ENCODE data around the gene VAMP4.
"Not testable (repeated sequence)": the region's sequence is repeated elsewhere in the genome, so short reads cannot be mapped to it uniquely, and the experiment has no call there.

VAMP4 gene

DNA sequence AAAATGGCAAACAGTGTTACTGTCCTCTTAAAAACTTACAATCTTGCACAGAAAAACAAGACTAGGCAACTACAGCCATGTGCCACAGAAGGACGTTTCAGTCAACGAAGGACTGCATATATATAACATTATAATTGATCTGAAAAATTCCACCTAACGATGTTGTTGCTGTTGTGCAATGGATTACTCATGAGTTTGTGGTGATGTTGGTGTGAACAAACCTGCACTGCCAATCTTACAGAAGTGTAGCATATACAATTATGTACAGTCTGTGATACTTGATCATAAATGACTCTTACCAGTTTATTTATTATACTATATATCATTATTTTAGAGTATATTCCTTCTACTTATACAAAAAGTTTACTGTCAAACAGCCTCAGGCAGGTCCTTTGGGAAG, 6.8 kb upstream of the VAMP4 start:
- no peak for DNase-seq

DNA sequence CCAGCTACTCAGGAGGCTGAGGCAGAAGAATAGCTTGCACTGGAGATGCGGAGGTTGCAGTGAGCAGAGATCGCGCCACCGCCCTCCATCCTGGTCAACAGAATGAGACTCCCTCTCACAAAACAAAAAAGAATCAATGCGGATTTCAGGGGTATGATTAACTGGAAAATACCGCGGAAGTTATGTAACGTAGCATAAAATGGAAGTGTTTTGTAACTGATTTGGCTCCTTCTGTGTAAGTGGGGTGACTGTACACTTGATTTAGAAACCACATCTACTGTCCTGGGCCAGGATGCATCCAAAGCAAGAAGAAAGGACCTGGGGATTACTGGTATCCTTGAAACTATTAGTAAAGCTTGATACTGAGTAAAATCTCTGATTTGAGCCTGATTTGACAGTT, 3.1 kb upstream of the VAMP4 start:
- DNase-seq: no peak

- no peak for DNase-seq
Observed at GRCh38 chr1:171743081-171743870, 1.4 kb upstream of the VAMP4 start.

DNA sequence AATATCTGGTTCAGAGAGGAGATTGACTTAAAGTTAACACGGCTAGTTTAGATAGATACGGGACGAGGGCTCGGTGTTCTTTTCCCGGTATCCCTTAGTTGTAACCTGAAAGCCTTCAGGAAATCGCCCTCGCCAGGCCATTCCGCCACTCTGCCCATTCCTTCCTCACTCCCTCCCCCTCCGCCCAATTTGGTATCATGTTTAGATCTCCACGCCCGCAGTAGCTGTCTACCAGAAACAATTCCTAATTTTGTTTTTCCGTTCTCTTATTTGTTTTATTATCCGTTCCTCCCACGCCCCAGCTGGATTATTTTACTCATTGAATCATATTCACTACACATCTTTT, 685 bp upstream of the VAMP4 start:
- DNase-seq: no peak

GRCh38 chr1:171740987-171741871, 636 bp downstream of the VAMP4 start:
- peak; percentile 17 to 23 for DNase-seq

DNA sequence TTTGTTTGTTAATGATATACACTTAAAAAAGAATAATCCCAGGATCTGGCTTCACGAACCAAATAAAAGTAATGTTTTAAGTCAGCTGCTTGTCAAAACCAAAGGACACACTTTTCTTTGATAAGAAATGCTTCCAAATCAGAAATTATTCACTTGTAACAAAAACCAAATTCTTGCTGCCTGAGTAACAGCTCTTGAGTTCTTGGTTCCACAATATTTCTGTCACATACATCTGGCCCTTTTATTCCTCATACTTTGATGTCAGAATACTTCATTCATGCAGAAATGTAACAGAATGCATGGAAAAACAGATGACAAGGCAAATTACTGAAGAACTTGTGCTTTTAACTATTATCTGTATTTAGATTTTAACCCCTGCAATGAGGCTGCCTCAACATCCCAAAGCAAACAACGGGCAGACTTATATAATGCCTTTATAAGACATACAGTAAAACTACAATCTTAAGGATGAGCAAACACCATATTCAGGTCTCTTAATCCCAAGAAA, 1.5 kb downstream of the VAMP4 start:
- DNase-seq: no peak

DNA sequence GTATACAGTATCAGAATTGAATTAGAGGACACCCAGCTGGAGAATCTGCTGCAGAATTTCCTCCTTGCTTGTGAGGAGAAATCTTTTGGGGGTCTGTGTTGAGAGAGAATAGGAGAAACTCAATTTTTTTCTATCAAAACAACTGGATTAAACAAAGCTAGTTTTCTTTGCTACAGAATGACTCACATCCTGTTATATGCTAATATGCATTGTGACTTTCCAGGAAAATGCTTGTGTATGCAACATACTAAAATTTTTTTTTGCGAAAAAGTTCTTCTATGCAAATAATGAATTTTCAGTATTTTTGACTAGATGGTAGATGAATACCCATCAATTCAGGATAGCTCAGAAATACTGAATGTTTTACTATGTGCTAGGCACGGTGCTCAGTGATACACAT, 2.2 kb downstream of the VAMP4 start:
- no peak for DNase-seq

DNA sequence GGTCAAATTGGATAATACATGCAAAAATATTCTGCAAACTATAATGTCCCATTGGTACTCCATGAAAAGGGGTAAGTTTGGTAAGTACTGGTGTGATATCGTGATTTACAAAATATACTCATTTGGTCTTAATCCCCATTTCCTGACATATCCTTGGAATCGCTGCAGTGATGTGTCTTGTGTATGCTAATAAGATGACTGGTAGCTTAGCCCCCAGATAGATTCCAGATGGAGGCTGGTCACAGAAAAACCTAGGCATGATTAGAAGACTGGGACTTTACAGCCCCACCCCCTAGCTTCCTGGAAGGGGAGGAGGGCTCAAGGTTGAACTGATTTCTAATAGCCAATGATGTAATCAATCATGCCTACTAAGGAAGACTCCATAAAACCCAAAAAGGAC, 3.0 kb downstream of the VAMP4 start:
- DNase-seq: no peak

DNA sequence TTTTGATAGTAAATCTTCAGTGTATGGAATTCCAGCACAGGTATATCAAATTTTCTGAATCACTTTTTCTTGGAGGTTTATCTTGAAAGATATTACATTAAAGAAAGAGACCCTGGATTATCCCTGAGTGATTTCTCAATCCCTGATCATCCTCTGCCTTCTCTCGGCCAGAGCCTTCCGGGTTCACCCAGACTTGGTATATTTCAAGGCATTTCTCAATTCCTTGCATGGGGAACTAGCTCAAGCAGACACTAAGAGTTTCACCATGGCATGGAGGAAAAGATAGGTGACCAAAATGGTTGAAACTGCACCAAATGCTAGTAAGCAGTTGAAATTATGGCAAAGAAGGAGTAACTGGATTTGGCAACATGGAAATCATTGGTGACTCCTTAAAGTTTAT, 5.7 kb downstream of the VAMP4 start:
- DNase-seq: no peak

DNA sequence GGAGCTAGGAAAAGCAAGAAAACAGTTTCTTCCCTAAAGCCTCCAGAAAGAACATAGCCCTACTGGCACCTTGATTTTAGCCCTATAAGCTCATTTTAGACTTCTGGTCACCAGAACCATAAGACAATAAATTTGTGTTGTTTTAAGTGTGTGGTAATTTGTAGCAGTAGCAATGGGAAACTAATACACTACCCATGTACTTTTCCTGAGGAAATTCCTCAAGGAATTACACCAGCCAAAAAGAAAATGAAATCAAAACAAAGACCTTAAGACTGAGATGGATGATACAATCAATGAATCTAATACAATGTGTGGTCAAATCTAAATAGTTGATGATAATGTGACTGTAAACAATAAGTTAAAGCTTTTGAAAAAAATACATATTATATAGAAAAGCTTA, 11.8 kb downstream of the VAMP4 start:
- no peak for DNase-seq

GRCh38 chr1:171727778-171728177, 14.1 kb downstream of the VAMP4 start:
- DNase-seq: no peak

- not testable (repeated sequence) for DNase-seq
Observed at GRCh38 chr1:171723180-171723579, 18.7 kb downstream of the VAMP4 start.

GRCh38 chr1:171718848-171719247, 23.0 kb downstream of the VAMP4 start:
- no peak for DNase-seq

- no peak for DNase-seq
Observed at GRCh38 chr1:171718216-171718615, 23.6 kb downstream of the VAMP4 start.

- no peak for DNase-seq
Observed at GRCh38 chr1:171717062-171717718, 24.7 kb downstream of the VAMP4 start.

DNA sequence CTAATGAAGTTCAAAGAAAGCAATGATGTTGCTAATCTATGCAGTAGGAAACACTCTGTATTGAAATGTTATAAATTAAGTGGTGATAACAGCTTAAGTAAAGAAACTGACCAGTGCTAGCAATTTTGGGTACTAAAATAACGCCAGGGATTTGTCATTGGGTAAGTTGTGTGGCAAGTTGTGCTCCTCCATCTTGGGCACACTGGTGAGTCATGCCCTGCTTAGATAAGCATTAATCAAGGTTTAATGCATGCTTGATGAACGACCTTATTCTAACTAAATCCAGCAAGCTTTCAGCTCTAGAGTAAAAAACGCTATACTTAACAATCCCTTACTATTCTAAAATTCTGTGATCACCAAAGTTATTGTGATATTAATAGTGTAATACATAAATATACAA, 25.2 kb downstream of the VAMP4 start:
- no peak for DNase-seq

DNA sequence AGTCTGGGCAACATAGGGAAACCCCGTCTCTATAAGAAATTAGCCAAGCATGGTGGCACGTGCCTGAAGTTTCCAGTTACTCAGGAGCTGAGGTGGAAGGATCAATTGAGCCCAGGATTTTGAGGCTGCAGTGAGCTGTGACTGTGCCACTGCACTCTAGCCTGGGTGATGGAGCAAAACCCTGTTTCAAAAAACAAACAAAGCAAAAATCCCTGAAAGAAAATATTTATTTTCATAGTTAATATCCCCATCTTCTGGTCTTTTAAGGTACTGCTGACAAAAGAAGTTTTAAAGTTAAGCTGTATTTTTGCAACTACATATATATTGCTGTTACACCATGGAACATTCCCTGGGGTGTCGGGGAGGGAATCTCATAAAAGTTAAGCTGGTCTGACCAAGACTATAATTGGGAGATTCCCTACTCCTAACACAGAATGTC, 26.0 kb downstream of the VAMP4 start:
- DNase-seq: peak; percentile 18 to 28

DNA sequence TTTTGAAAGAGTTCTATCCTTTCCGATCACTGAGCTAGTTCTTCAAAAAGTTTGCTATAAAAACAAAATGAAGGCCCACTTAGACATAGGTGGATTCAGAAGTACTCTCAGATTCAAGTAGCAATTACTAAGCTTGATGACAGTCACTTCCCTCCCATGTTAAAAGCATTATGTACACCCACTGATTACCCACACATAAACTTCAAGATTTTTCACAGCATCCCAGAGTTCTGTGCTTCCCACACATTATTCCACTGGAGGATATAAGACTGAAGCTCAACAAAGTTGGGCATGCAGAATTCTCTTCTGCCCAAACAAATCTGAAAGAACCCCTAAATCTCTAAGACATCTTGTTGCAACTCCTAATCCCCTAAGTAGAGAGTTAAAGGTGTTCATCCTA, 29.5 kb downstream of the VAMP4 start:
- no peak for DNase-seq

- no peak for DNase-seq
Observed at GRCh38 chr1:171711643-171712042, 30.2 kb downstream of the VAMP4 start.

DNA sequence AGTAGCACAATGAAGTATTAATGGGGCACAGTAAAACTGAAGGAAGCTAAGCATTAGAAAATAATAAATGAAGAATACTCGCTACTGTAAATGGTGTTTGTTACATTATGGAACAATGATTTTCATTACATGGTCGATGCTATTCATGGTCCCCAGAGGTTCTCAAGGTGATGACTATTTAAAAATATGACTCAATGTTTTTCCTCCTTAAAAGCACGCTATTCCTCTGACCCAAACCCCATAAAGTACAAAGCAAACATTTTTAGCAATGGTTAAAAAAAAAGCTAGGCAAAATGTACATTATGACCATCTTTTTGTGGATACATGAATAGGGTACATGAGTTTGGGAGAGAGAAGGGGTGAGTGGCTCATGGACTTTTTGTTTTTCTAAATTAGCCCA, 34.3 kb downstream of the VAMP4 start:
- no peak for DNase-seq

- DNase-seq: no peak
Observed at GRCh38 chr1:171702598-171702997, 39.3 kb downstream of the VAMP4 start.

GRCh38 chr1:171699531-171699930, 42.3 kb downstream of the VAMP4 start:
- no peak for DNase-seq

GRCh38 chr1:171695772-171696171, 46.1 kb downstream of the VAMP4 start:
- DNase-seq: not testable (repeated sequence)

Data from AML-193 (cell line).